NCI-H460 (cell line): ENCODE results near the gene GNG13. TPM values are rescaled to one million over a fixed set of nuclear protein-coding genes. Genes with fewer than 3 reads are reported as not detected.
"Not testable (repeated sequence)": the region's sequence is repeated elsewhere in the genome, so short reads cannot be mapped to it uniquely, and the experiment has no call there.

Experiments
- DNase-seq: peaks from one replicate; pipeline ENCODE4 v3.0.0-alpha.2; 2016; ENCODE audit warnings: low read depth; ENCODE audit errors: extremely low read depth
- total RNA-seq: library from RNA; depleted of rRNA; stranded (reverse); fragments of >200 nt; shearing (Covaris generic); gene quantifications from 2 replicates; pipeline ENCODE4 v1.2.3, GENCODE V29; 2014

GNG13 gene
- total RNA-seq, 1 experiment from 2014 or later = not detected

- no peak for DNase-seq
Measured at GRCh38 chr16:764848-765487, 35.6 kb downstream of the GNG13 start.

GRCh38 chr16:764184-764750 is 36.3 kb downstream of the GNG13 start:
- no peak for DNase-seq

DNA sequence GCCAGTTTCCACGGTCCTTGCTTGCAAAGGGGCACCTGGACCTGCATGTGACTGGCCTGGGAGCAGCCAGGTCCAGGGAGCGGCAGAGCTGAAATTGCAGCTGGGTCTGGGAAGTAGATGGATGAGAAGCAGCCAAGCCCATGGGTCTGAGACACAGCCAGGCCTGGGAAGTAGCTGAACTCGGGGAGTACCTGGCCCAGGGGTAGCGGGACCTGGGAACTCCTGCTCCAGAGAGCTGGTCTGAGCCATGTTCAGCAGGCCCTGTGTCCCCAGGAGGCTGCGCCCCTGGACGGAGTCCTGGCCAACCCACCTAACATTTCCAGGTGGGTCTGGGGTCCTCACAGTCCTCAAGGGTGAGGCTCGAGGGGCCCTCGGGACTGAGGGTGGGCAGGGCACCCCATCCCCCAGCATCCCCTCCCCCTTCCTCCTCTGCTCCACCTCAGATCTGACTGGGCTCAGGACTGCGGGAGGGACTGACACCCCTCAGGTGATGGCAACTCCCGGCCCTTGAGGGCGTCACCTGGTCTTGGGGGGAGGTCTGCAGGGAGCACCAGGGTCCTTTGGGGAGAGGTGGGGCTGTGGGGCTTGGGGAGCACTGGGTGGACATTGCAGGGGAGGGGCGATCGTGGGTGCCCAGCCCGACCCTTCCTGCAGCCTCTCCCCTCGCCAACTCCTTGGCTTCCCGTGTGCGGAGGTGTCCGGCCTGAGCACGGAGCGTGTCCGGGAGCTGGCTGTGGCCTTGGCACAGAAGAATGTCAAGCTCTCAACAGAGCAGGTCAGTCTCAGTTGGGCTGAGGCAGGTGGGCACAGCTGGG is 37.0 kb downstream of the GNG13 start:
- no peak for DNase-seq

DNA sequence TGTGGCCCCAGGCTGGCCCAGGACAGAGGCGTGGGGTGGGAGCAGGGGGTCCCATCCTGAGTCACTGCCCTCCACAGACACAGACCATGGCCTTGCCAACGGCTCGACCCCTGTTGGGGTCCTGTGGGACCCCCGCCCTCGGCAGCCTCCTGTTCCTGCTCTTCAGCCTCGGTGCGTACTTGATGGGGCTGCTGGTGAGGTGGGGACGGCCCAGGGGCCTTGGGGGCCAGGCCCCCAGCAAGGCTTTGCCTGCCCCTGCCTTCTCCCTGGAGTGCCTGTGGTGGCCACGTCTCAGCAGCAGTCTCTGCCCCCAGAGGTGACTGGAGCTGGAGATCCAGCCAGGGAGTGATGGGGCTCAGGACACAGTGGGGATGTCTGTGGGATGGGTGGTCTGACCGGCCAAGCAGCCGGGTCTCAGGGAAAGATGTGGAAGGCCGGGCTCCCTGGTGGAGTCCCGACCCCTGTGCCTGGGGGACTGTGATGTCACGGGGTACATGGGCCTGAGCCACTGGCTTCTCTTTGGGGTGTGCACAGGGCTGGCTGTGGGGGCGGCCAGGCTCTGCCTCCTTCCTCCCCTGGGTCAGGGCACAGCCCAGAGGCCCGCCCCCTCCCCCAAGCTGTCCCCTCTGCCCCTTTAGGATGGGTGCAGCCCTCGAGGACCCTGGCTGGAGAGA is 37.8 kb downstream of the GNG13 start:
- DNase-seq = no peak

DNA sequence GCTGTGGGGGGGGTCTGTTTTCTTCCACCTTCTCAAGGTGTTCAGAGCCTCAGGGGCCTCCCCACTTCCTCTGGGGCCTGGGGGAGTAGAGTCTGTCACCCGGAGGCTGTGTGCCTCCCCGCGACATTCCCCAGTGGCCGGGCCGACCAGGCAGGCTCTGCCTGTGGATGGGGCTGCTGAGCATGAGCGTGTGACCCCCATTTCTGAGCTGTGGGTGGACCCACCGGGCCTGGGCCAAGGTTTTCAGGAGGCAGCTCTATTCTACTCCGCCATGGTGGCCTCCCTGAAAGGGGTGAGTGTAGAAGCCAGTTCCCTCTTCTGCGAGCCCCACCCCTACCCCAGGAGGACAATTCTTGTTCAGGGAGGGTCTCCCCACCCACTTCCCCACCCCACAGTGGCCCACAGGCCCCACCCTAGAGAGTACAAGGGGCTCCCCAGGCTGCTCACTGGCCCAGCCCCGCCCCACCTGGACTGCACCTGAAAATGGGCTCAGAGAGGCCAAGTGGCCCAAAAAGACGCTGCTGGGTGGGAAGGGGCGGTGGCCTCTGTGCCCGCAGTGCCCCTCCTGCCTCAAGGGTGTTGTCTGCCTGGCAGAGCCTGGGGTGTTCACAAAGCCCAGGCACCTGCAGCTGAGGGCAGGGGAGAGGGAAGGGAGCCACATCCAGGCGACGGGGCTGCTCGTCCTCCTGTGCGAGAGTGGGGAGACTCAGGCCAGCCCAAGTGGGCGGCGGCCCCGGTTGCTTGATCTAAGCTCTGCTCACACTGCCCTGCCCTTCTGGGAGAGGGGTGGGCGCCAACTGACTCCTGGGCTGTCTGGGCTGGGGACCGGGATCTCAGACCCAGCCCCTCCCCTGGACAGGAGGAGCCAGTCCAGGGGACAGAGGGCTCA is 38.7 kb downstream of the GNG13 start:
- DNase-seq = no peak

GRCh38 chr16:760545-761343 is 39.8 kb downstream of the GNG13 start, which contains the start of gene MSLN:
Gene MSLN, plus strand, starts transcription at chr16:760734. Its CDS starts 1,947 bp downstream, at chr16:762681.
- DNase-seq = no peak

- no peak for DNase-seq
Measured at GRCh38 chr16:760065-760464, 40.5 kb downstream of the GNG13 start.

DNA sequence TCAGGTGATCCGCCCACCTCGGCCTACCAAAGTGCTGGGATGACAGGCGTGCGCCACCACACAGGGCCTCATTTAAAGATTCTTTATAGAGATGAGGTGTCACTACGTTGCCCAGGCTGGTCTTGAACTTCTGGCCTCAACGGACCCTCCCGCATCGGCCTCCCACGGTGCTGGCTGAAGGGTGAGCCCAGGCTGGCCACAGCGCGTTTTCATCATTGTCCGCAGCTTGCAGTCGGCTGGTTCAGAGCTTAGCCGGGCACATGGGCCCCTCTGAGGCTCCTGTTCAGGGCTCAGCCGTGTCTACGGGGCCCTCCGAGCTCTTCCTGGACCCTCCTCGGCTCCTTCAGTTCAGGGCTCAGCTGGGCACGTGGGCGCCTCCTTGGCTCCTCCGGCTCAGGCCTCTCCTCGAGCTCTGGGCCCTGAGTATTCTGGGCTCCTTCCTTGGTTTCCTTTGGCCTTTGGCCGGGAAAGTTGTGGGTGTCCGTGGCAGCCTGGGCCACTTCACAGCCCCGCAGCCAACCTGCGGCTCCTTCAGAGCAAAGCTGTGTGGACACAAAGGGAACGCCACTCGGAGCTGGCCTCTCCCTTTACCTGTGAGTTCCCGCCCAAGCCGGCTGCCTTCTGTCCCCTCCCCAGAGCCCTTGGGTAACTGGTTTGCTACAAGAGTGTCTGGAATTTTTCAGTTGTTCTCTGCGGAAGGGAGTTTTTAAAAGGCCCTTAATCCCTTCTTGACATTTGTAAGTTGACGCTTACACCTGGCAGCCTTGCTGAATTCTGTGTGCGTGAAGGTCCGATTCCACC is 41.2 kb downstream of the GNG13 start:
- DNase-seq = no peak

DNA sequence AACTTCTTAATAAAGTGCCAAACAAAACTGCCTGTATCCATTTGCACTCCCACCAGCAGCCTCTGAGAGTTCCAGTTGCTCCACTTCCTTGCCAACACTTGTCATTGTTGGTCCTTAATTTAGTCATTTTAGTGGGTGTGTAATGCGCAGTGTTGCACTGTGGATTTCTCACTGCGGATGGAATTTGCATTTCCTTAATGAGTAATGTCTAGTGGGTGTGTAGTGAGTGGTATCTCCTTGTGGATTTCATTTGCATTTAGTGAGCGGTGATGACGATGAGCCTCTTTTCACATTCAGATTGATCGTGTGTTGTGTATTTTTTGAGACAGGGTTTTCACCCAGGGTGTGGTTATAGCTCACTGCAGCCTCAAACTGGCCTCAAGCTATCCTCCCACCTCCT is 44.1 kb downstream of the GNG13 start:
- DNase-seq = no peak

DNA sequence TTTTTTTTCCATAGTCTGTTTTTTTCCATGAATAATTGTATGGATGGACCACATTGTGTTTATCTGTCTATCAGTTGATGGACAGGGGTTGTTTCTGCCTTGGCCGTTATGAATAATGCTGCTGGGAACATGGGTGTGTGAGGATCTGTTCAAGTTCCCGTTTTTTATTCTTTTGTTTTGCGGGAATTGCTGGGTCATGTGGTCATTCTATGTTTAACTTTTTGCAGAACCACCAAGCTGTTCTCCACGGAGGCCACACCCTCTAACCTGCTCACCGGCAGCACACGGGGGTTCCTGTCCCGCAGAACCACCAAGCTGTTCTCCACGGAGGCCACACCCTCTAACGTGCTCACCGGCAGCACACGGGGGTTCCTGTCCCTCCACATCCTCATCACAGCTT is 45.9 kb downstream of the GNG13 start:
- DNase-seq = no peak

- DNase-seq = not testable (repeated sequence)
Measured at GRCh38 chr16:754121-754607, 46.4 kb downstream of the GNG13 start.

- no peak for DNase-seq
Measured at GRCh38 chr16:752007-752312, 48.6 kb downstream of the GNG13 start.

GRCh38 chr16:751152-752006 is 49.2 kb downstream of the GNG13 start:
- DNase-seq = no peak

GRCh38 chr16:750485-750884 is 50.0 kb downstream of the GNG13 start:
- no peak for DNase-seq

DNA sequence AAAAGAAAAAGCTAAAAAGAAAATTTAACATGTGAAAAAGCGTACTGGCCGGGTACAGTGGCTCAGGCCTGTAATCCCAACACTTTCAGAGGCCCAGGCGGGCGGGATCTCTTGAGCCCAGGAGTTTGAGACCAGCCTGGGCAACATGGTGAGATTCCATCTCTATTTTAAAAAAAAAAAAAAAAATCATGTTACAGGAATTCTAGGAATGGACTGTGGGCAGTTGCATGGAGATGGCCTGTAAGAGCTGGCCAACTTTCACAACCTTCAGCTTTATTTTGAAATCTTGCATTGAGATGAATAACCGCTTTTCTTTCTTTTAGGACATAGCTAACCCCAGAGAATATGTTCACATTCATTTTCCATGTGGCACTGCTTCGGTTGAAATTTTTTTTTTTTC is 51.5 kb downstream of the GNG13 start:
- no peak for DNase-seq
